ENCODE data around the gene LRTM2. TPM values are rescaled to one million over a fixed set of nuclear protein-coding genes. Genes with fewer than 3 reads are reported as not detected.

The LRTM2 gene
- total RNA-seq, 1 donor from 2014 or later: not detected

DNA sequence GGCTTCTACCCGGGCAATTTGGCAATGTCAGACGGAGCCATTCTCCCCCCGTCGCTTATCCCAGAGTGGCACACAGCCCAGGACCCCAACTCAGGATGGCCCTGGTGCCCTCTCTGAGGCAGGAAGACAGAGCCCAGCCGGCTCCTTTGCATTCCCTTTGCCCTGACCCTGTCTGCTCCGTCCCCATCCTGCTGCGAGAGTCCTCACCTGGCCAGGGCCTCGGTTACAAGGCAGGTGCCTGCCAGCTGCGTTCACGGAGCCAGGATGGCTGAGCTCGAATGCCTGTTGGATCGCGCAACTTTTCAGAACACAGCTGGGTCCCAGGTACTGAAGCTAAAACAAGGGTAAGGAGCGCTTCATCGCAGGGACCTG is 18.6 kb downstream of the LRTM2 start:
- intact Hi-C loops (cut with DNase I): no loop called here

GRCh38 chr12:1839464-1839863 is 19.1 kb downstream of the LRTM2 start:
- no peak for DNase-seq (ENCODE audit: low spot score)
- intact Hi-C loops (cut with DNase I): no loop called here

More for the DNA sequence above, 18.6 kb downstream of the LRTM2 start:
- no peak for DNase-seq (ENCODE audit: low spot score)

- intact Hi-C loops (cut with DNase I): no loop called here
- DNase-seq (ENCODE audit: low spot score): no peak
Measured at GRCh38 chr12:1839956-1840951, 19.9 kb downstream of the LRTM2 start.

GRCh38 chr12:1840981-1841425 is 20.6 kb downstream of the LRTM2 start:
- intact Hi-C loops (cut with DNase I): no loop called here
- peak; percentile 59 for DNase-seq (ENCODE audit: low spot score)

DNA sequence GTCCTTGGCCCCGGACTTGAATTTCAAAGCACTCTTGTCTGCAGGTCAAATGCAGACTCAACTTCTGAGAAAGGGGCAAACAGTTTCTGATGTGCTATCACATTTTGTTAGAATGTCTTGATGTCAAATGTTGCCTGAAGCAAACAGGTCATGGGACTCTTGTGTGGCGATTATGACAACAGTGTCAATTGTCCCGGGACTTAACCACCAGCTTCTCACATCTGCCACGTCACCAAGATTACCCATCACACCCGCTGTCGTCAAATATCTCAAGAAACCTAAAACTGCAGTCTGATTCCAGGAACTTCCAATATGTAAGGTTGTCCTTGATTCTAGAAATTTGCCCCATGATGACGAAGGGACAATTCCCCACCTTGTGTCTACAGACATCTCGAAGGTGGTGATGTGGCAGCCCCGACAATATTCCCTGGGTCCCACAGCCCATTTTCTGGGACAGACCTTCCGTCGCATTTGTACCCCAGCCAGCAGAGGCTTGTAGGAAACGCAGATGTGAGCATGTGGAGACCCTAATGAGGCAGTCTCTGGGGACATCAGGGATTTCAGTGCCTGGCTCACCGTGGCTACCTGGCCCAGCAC is 21.3 kb downstream of the LRTM2 start:
- DNase-seq (ENCODE audit: low spot score): peak; percentile 54
- intact Hi-C loops (cut with DNase I): no loop called here

DNA sequence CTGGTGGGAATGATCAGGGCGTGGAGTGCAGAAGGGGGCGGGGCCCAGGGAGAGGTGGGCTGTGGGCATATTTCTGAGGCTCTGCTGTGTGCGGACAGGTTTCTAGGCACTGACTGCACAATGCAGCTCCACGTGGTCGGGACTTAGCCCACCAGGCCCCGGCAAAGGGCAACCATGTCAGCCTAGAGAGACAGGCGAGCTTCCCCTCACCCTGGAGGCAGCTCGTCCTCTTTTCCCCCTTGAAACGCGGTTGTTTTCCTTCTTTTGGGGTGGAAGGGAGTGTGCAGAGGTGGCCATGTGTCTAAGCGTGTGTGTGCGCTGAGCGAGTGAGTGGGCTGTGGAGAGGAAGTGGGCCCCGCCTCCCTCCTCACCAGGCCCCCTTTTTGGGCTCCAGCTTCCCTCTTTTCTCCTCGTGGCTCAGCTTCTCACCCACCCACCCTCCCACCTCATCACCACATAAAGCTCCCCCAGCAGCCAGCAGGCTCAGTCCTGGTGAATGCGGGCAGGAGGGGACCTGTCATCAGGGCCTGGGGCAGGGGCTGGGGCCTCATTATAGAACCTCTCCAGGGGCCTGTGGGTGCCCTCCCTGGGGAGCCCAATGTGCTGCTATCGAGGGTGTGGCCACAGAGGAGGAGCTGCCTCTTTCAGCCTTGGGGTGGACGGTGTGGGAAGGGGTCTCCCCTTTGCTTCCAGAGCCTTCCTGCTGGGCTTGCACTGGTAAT is 22.0 kb downstream of the LRTM2 start:
- intact Hi-C loops (cut with DNase I): no loop called here
- peak; percentile 56 for DNase-seq (ENCODE audit: low spot score)

GRCh38 chr12:1842905-1843640 is 22.7 kb downstream of the LRTM2 start:
- peak; percentile 41 for DNase-seq (ENCODE audit: low spot score)
- intact Hi-C loops (cut with DNase I): no loop called here

DNA sequence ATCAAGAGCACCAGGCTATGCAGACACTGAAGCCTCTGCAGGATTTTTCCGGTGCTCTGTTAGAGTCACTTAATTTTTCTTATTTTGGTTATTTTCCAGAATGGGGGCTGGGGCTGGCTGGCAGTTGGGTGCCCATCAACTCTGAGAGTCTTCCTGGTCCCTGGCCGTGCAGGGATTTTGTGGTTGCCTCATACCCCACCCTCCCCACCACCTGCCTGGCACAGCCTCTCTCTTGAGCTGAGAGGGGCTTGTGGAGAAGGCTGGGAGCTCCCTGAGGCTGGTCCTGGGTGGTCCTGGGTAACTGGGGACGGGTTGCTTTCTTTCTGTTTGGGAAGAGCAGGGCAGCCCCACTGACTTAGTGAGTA is 23.3 kb downstream of the LRTM2 start:
- intact Hi-C loops (cut with DNase I): no loop called here
- peak; percentile 44 for DNase-seq (ENCODE audit: low spot score)

DNA sequence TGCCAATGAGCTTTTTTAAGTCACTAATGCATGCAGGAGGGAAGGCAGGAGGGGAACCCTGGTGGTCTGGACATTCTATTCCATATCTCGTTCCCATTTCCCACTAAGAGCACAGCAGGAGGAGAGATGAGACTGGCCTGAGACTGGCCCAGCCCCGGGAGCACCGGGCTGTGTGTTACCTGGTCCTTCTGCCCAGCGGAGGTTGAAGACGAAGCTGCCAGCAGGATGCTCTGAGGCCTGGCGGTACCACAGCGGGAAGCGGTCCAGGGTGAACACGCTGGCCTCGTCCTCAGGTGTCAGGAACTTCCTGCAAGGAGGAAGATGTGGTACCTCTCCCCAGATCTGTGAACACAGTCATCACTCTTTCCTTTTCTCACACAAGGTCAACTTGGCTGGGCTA is 23.9 kb downstream of the LRTM2 start:
- intact Hi-C loops (cut with DNase I): no loop called here
- peak; percentile 53 for DNase-seq (ENCODE audit: low spot score)

DNA sequence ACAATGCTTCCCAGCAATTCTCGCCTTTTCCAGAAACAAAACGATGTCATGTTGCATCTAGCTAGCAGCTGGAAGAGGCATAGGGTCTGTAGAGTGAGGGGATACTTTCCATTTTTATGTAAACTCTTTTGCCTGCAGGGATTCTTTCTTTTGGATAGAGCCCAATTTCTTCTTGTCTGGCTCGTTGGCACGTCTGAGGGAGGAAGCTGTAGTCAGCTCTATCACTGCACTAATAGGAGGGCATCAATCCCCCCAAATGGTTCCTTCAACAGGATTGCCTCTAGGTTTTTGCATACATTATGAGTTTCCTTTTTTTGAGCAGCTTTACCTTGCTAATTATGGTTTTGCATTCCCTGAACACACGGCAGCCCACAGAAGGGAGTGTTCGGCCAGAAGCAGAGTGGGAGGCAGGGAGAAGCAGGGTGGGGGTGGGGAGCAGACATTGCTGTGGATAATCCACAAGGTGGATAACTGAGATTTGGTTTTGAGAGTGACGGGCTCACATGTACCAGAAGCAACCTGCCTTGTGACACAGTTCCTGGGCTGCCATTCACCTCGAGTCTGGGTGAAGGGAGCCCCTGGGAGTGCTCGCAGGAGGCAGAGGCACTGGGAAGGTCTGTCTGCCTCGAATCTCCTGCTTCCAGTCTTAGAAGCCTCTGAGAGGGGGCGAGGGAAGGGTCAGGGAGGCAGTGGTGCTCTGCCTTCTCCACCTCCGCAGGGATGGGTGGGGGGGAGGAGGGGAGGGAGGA is 24.5 kb downstream of the LRTM2 start:
- intact Hi-C loops (cut with DNase I): no loop called here
- peak; percentile 57 for DNase-seq (ENCODE audit: low spot score)

GRCh38 chr12:1845427-1845826 is 25.1 kb downstream of the LRTM2 start:
- peak; percentile 66 for DNase-seq (ENCODE audit: low spot score)
- intact Hi-C loops (cut with DNase I): no loop called here

- DNase-seq (ENCODE audit: low spot score): no peak
- intact Hi-C loops (cut with DNase I): no loop called here
Measured at GRCh38 chr12:1845886-1846285, 25.5 kb downstream of the LRTM2 start.

DNA sequence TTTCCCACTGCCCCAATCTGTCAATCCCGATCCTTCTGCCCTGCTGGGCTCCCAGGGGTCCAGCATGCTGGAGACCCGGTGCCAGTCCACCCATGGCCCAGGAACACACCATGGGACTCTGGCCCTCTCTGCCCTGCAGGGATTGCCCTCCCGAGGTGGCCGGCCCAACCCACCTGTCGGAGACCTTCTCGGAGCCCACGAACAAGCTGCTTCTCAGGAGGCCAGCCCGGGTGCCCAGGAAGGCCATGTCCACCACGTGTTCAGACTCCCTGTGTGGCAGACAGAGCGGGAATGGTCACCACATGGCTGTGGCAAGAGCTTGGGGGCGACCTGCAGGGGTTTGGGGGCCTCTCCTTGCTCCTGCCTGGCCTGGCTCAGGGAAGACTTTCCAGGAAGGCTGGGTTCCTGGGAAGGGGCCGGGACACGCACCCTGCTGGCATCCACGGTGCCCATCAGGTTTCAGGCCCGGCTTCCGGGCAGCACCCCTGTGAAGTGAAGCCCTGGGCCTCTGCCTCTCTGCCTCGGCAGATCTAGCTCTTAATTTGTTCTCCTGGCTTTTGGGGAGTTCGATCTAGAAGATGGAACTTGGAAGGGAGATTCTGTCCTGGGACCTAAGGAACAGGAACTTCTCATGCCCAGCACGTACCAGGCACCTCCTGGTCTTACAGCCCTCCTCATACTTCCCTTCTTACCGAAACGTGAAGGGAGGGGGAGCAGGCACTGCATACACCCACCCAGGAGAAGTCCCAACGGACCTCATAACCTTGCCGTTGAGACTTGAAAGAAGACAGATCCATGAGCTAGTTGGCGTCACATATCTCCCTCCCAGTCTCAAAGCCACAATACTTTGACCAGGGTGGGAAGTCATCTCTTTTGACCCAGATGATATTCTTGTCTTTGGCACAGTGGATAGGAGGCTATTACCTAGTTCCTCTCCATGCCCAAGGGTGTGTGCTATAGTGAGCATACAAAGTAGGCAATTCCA is 26.3 kb downstream of the LRTM2 start:
- DNase-seq (ENCODE audit: low spot score): peak; percentile 66
- intact Hi-C loops (cut with DNase I): no loop called here

DNA sequence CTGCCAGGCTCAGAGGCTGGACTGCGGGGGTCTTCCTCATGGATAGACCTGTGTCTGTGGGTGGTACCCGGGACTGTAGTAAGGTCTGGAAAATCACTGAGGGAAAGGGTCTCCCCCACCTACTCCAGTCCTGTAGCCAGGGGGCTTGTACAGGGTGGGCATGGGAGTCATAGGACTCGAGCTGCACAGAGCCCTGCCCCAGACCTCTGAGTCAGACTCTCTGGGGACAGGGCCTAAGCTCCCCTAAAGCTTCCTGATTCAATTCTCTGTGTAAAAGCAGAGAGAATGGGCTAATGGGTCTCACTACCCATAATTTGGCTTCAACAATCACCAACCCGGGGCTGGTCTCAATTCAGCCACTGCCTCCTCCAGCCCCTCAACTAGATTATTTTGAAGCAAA is 27.0 kb downstream of the LRTM2 start:
- intact Hi-C loops (cut with DNase I): no loop called here
- peak; percentile 33 for DNase-seq (ENCODE audit: low spot score)

GRCh38 chr12:1848146-1848545 is 27.8 kb downstream of the LRTM2 start:
- peak; percentile 22 for DNase-seq (ENCODE audit: low spot score)
- intact Hi-C loops (cut with DNase I): no loop called here

DNA sequence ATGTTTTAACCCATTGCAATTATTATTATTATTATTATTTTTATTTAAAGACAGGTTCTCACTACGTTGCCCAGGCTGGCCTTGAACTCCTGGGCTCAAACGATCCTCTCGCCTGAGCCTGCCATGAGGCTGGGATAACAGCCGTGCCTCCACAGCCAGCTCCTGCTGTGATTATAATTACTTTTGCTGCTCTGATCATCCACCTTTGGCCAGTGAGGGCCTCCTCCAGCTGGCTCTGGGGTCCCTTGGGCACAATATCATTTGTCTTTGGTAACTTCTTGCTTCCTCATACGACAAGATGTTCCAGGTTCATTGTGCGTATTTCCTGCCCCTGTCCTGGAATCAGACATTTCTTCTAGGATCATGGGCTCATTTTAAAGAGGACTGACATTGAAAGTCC is 28.4 kb downstream of the LRTM2 start:
- intact Hi-C loops (cut with DNase I): no loop called here
- peak; percentile 55 for DNase-seq (ENCODE audit: low spot score)

- intact Hi-C loops (cut with DNase I): no loop called here
Measured at GRCh38 chr12:1851151-1851701, 30.9 kb downstream of the LRTM2 start.

DNA sequence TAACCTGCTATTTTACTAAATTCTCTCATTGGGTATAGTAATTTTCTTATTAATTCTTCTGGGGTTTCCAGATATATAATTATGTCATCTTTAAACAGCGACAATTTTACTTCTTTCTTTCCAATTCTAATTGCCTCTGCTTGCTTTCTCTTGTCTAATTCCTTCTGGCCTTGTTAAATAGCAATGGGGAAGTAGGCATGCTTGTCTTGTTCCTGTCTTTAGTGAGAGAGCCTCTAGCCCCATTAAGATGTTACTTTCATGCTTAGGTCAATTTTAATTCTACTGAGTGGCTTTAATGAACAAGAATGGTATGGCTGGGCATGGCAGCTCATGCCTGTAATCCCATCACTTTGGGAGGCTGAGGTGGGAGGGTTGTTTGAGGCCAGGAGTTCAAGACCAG is 31.7 kb downstream of the LRTM2 start:
- no peak for DNase-seq (ENCODE audit: low spot score)
- intact Hi-C loops (cut with DNase I): no loop called here

More at GRCh38 chr12:1851151-1851701, 30.9 kb downstream of the LRTM2 start:
- DNase-seq (ENCODE audit: low spot score): no peak

All from cardiac septum (tissue), 1 donor.